ENCODE data around the gene EREG. TPM values are rescaled to one million over a fixed set of nuclear protein-coding genes. Genes with fewer than 3 reads are reported as not detected.

The EREG gene
- total and polyA plus RNA-seq, 9 of the 15 experiments (the other 6 are each of a cell fraction or from before 2014, with no cell fraction given) = 0.97 to 7.3 (median 2.5) TPM

DNA sequence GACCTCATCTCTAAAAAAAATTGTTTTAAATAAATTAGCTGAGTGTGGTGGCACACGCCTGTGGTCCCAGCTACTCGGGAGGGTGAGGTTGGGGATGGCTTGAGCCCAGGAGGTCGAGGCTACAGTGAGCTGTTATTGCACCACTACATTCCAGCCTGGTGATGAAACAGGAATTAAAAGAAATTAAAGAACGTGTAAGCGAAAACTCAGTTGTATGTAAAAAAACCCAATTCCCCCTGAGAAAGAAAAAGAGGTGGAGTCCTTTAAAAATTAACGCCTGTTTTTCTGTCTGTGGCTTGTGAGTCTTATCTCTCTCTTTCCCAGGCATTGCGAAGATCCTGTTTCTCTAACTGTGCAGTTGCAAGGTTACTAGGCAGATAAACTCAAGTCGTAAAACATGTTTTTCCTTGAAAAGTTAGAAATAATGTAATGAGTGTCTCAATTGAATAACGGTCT is 34.6 kb upstream of the EREG start (continued):
- TF ChIP-seq, protein P1, sequence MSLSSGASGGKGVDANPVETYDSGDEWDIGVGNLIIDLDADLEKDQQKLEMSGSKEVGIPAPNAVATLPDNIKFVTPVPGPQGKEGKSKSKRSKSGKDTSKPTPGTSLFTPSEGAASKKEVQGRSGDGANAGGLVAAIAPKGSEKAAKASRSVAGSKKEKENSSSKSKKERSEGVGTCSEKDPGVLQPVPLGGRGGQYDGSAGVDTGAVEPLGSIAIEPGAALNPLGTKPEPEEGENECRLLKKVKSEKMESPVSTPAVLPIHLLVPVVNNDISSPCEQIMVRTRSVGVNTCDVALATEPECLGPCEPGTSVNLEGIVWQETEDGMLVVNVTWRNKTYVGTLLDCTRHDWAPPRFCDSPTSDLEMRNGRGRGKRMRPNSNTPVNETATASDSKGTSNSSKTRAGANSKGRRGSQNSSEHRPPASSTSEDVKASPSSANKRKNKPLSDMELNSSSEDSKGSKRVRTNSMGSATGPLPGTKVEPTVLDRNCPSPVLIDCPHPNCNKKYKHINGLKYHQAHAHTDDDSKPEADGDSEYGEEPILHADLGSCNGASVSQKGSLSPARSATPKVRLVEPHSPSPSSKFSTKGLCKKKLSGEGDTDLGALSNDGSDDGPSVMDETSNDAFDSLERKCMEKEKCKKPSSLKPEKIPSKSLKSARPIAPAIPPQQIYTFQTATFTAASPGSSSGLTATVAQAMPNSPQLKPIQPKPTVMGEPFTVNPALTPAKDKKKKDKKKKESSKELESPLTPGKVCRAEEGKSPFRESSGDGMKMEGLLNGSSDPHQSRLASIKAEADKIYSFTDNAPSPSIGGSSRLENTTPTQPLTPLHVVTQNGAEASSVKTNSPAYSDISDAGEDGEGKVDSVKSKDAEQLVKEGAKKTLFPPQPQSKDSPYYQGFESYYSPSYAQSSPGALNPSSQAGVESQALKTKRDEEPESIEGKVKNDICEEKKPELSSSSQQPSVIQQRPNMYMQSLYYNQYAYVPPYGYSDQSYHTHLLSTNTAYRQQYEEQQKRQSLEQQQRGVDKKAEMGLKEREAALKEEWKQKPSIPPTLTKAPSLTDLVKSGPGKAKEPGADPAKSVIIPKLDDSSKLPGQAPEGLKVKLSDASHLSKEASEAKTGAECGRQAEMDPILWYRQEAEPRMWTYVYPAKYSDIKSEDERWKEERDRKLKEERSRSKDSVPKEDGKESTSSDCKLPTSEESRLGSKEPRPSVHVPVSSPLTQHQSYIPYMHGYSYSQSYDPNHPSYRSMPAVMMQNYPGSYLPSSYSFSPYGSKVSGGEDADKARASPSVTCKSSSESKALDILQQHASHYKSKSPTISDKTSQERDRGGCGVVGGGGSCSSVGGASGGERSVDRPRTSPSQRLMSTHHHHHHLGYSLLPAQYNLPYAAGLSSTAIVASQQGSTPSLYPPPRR (CRISPR knock-in tag; IDR thresholded peaks at IDR 0.05; ENCODE audit: borderline replicate concordance) = no peak
- TF ChIP-seq ZNF324 (CRISPR knock-in tag; IDR thresholded peaks at IDR 0.05) (peak; percentile 78), XRCC5 (IDR thresholded peaks at IDR 0.05; ENCODE audit: low read depth, low read length) (no peak), CBFB (CRISPR knock-in tag; IDR thresholded peaks at IDR 0.05) (0 out of 2 replicates have a peak, but pooled peaks have one; percentile 25), ZNF717 (CRISPR knock-in tag; IDR thresholded peaks at IDR 0.05) (no peak), LEF1 (IDR thresholded peaks at IDR 0.05) (no peak), MYNN (IDR thresholded peaks at IDR 0.05) (no peak), MYNN (CRISPR knock-in tag; IDR thresholded peaks at IDR 0.05) (no peak), ZC3H11A (IDR thresholded peaks at IDR 0.05; ENCODE audit: low read depth, low read length) (no peak), CREBBP (IDR thresholded peaks at IDR 0.05; ENCODE audit: low read depth, low read length) (no peak), SREBF2 (CRISPR knock-in tag; IDR thresholded peaks at IDR 0.05) (no peak), RFX5 (IDR thresholded peaks at IDR 0.05; ENCODE audit: low read depth, low read length) (no peak; the same call in 1 of the 2 replicates), CEBPG (CRISPR knock-in tag; IDR thresholded peaks at IDR 0.05) (peak; percentile 88), CEBPG (tag; conservative IDR thresholded peaks at IDR 0.05 in 1 of 2, IDR thresholded peaks at IDR 0.05 in 1 of 2) (peak; percentile 34 to 75; a peak in 3 of 4 replicates), TEAD4 (IDR thresholded peaks at IDR 0.05; ENCODE audit: low read length) (peak; percentile 60; the same call in 1 of the 2 replicates), TEAD4 (CRISPR knock-in tag; IDR thresholded peaks at IDR 0.05; ENCODE audit: borderline replicate concordance) (no peak), ZNF57 (CRISPR knock-in tag; IDR thresholded peaks at IDR 0.05) (no peak), SMAD4 (CRISPR knock-in tag; conservative IDR thresholded peaks at IDR 0.05) (peak; percentile 42; the same call in 1 of the 2 replicates)
- TF ChIP-seq, protein P2, sequence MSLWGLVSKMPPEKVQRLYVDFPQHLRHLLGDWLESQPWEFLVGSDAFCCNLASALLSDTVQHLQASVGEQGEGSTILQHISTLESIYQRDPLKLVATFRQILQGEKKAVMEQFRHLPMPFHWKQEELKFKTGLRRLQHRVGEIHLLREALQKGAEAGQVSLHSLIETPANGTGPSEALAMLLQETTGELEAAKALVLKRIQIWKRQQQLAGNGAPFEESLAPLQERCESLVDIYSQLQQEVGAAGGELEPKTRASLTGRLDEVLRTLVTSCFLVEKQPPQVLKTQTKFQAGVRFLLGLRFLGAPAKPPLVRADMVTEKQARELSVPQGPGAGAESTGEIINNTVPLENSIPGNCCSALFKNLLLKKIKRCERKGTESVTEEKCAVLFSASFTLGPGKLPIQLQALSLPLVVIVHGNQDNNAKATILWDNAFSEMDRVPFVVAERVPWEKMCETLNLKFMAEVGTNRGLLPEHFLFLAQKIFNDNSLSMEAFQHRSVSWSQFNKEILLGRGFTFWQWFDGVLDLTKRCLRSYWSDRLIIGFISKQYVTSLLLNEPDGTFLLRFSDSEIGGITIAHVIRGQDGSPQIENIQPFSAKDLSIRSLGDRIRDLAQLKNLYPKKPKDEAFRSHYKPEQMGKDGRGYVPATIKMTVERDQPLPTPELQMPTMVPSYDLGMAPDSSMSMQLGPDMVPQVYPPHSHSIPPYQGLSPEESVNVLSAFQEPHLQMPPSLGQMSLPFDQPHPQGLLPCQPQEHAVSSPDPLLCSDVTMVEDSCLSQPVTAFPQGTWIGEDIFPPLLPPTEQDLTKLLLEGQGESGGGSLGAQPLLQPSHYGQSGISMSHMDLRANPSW (CRISPR knock-in tag; IDR thresholded peaks at IDR 0.05) = no peak
- TF ChIP-seq, protein P3, sequence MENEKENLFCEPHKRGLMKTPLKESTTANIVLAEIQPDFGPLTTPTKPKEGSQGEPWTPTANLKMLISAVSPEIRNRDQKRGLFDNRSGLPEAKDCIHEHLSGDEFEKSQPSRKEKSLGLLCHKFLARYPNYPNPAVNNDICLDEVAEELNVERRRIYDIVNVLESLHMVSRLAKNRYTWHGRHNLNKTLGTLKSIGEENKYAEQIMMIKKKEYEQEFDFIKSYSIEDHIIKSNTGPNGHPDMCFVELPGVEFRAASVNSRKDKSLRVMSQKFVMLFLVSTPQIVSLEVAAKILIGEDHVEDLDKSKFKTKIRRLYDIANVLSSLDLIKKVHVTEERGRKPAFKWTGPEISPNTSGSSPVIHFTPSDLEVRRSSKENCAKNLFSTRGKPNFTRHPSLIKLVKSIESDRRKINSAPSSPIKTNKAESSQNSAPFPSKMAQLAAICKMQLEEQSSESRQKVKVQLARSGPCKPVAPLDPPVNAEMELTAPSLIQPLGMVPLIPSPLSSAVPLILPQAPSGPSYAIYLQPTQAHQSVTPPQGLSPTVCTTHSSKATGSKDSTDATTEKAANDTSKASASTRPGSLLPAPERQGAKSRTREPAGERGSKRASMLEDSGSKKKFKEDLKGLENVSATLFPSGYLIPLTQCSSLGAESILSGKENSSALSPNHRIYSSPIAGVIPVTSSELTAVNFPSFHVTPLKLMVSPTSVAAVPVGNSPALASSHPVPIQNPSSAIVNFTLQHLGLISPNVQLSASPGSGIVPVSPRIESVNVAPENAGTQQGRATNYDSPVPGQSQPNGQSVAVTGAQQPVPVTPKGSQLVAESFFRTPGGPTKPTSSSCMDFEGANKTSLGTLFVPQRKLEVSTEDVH (IDR thresholded peaks at IDR 0.05; ENCODE audit: low read depth, partially characterized antibody) = no peak

Data from K562 (cell line).